GM19455 (cell line): ENCODE data around the gene PRTFDC1.
"Not testable (repeated sequence)": the region's sequence is repeated elsewhere in the genome, so short reads cannot be mapped to it uniquely, and the experiment has no call there.

Experiments
- ATAC-seq: cut with Tn5 transposase; IDR thresholded peaks from one replicate; pipeline ENCODE4 v1.9.1; 2021; ENCODE audit not compliant: unreplicated experiment

PRTFDC1 gene

GRCh38 chr10:24935504-24936292 lies 16.7 kb downstream of the PRTFDC1 start:
- no peak for ATAC-seq

GRCh38 chr10:24931236-24931635 lies 21.2 kb downstream of the PRTFDC1 start:
- no peak for ATAC-seq

GRCh38 chr10:24930427-24930826 lies 22.0 kb downstream of the PRTFDC1 start:
- no peak for ATAC-seq

GRCh38 chr10:24929904-24930303 lies 22.5 kb downstream of the PRTFDC1 start:
- no peak for ATAC-seq

GRCh38 chr10:24929056-24929544 lies 23.3 kb downstream of the PRTFDC1 start:
- ATAC-seq, result no peak

- ATAC-seq, result no peak
These were observed 24.2 kb downstream of the PRTFDC1 start for GRCh38 chr10:24928163-24928562.

GRCh38 chr10:24926557-24926956 lies 25.8 kb downstream of the PRTFDC1 start:
- no peak for ATAC-seq

GRCh38 chr10:24925799-24926198 lies 26.6 kb downstream of the PRTFDC1 start:
- no peak for ATAC-seq

GRCh38 chr10:24924483-24924882 lies 27.9 kb downstream of the PRTFDC1 start:
- ATAC-seq, result not testable (repeated sequence)

GRCh38 chr10:24922222-24922868 lies 30.1 kb downstream of the PRTFDC1 start:
- ATAC-seq, result not testable (repeated sequence)

- ATAC-seq, result no peak
These were observed 31.2 kb downstream of the PRTFDC1 start for GRCh38 chr10:24920907-24921881.

GRCh38 chr10:24920192-24920591 lies 32.2 kb downstream of the PRTFDC1 start:
- ATAC-seq, result not testable (repeated sequence)

GRCh38 chr10:24919629-24920028 lies 32.8 kb downstream of the PRTFDC1 start:
- not testable (repeated sequence) for ATAC-seq

GRCh38 chr10:24917979-24918378 lies 34.4 kb downstream of the PRTFDC1 start:
- ATAC-seq, result no peak

- no peak for ATAC-seq
These were observed 34.9 kb downstream of the PRTFDC1 start for GRCh38 chr10:24917493-24917892.

GRCh38 chr10:24916365-24916764 lies 36.0 kb downstream of the PRTFDC1 start:
- ATAC-seq, result no peak

- no peak for ATAC-seq
These were observed 37.1 kb downstream of the PRTFDC1 start for GRCh38 chr10:24915304-24915703.

- ATAC-seq, result no peak
These were observed 38.3 kb downstream of the PRTFDC1 start for GRCh38 chr10:24914148-24914547.

GRCh38 chr10:24912215-24912614 lies 40.2 kb downstream of the PRTFDC1 start:
- no peak for ATAC-seq

GRCh38 chr10:24911029-24911428 lies 41.4 kb downstream of the PRTFDC1 start:
- ATAC-seq, result no peak

GRCh38 chr10:24910574-24910973 lies 41.8 kb downstream of the PRTFDC1 start:
- no peak for ATAC-seq
